Activated CD4-positive, alpha-beta T cell treated with anti-CD3 and anti-CD28 coated beads for 24 hours (primary cell): ENCODE measurements around the gene LDHD.
A peak's percentile ranks its signal among the peaks of the same experiment; 100 is the strongest.

Experiments
- DNase-seq, 2 donors: peaks; one replicate each; pipeline ENCODE4 v3.0.0-alpha.2; 2020; ENCODE audit warnings: low read depth in 2 of 2

LDHD gene

GRCh38 chr16:75114946-75115825 lies 1.4 kb downstream of the LDHD start:
- no peak for DNase-seq

GRCh38 chr16:75114179-75114945 lies 2.2 kb downstream of the LDHD start:
- no peak for DNase-seq

GRCh38 chr16:75113541-75114121 lies 2.9 kb downstream of the LDHD start:
- DNase-seq: no peak

- DNase-seq: no peak
These were observed 3.7 kb downstream of the LDHD start for GRCh38 chr16:75112734-75113491.

- no peak for DNase-seq
These were observed 4.4 kb downstream of the LDHD start for GRCh38 chr16:75111961-75112733.

GRCh38 chr16:75111514-75111940 lies 5.1 kb downstream of the LDHD start:
- DNase-seq: no peak

- peak; percentile 73 to 79 for DNase-seq
These were observed 5.7 kb downstream of the LDHD start for GRCh38 chr16:75110637-75111513.

- DNase-seq: no peak
These were observed 6.8 kb downstream of the LDHD start for GRCh38 chr16:75109732-75110243.

- peak; percentile 65 to 76 for DNase-seq
These were observed 7.5 kb downstream of the LDHD start for GRCh38 chr16:75108792-75109731.

GRCh38 chr16:75107505-75107904 lies 9.1 kb downstream of the LDHD start:
- DNase-seq: no peak

- DNase-seq: no peak
These were observed 10.0 kb downstream of the LDHD start for GRCh38 chr16:75106351-75107274.

GRCh38 chr16:75105306-75106061 lies 11.1 kb downstream of the LDHD start:
- DNase-seq: no peak

GRCh38 chr16:75104836-75105235 lies 11.7 kb downstream of the LDHD start:
- DNase-seq: no peak

- DNase-seq: no peak
These were observed 12.6 kb downstream of the LDHD start for GRCh38 chr16:75103994-75104393.

GRCh38 chr16:75102595-75102994 lies 14.0 kb downstream of the LDHD start:
- DNase-seq: no peak

- no peak for DNase-seq
These were observed 14.9 kb downstream of the LDHD start for GRCh38 chr16:75101635-75102034.

GRCh38 chr16:75100603-75100990 lies 16.0 kb downstream of the LDHD start:
- no peak for DNase-seq
